Panc1 (cell line): ENCODE data around the gene CHST14. TPM values are rescaled to one million over a fixed set of nuclear protein-coding genes. Genes with fewer than 3 reads are reported as not detected.

ENCODE experiments used
- ATAC-seq: fragments of 200-7000 bp; cut with Tn5 transposase; 2 replicates; pipeline ENCODE4 v1.9.1; 2020; ENCODE audit warnings: mild to moderate bottlenecking, moderate library complexity
- BruUV-seq: library from RNA; stranded (reverse); fragments of 400-500 nt; replicated peaks from 2 replicates; lab custom pipeline; 2021; lab: Mats Ljungman, UMichigan
- CTCF ChIA-PET: fragments of 300-600 bp; sonication (Branson Sonifier 250); formaldehyde crosslinking; loops from one replicate; lab custom pipeline; 2022; ENCODE audit warnings: antibody characterized with exemption; lab: Charles Lee
- POLR2A ChIA-PET: fragments of 300-600 bp; sonication (Branson Sonifier 250); formaldehyde crosslinking; loops from one replicate; lab custom pipeline; 2022; ENCODE audit warnings: antibody characterized with exemption; lab: Charles Lee
- DNase-seq: peaks from one replicate; pipeline ENCODE4 v3.0.0-alpha.2; 2010; ENCODE audit warnings: low read depth, low spot score
- H3K27ac ChIP-seq: 2 replicates; pipeline ENCODE4 v1.5.1; 2011; ENCODE audit warnings: mild to moderate bottlenecking, low read length, inconsistent platforms
- H3K27me3 ChIP-seq: fragments of 200-500 bp; sonication (Bioruptor generic); 2 replicates; pipeline ENCODE4 v1.6.0; 2014; ENCODE audit warnings: low read length, inconsistent platforms; ENCODE audit not compliant: control insufficient read depth, insufficient read depth
- H3K36me3 ChIP-seq: fragments of 200-500 bp; sonication (Bioruptor generic); 2 replicates; pipeline ENCODE4 v1.5.1; 2014; ENCODE audit warnings: inconsistent platforms, mild to moderate bottlenecking, low read length, moderate library complexity; ENCODE audit not compliant: control insufficient read depth, insufficient read depth
- H3K4me1 ChIP-seq: 2 replicates; pipeline ENCODE4 v1.5.1; 2011; ENCODE audit warnings: inconsistent platforms, mild to moderate bottlenecking, low read length, moderate library complexity; ENCODE audit not compliant: control insufficient read depth, insufficient read depth
- H3K4me3 ChIP-seq, 2 experiments: 2 replicates each; pipeline ENCODE4 v1.5.1; 2011 to 2012; ENCODE audit warnings: low read depth in 2 of 2, low read length in 2 of 2, mild to moderate bottlenecking in 2 of 2, inconsistent platforms in 1 of 2, moderate library complexity in 1 of 2
- H3K9me3 ChIP-seq: fragments of 200-500 bp; sonication (Bioruptor generic); 2 replicates; pipeline ENCODE4 v1.5.1; 2014; ENCODE audit warnings: low read depth, mild to moderate bottlenecking, inconsistent platforms, low read length, moderate library complexity; ENCODE audit not compliant: control insufficient read depth, insufficient read depth
- CTCF ChIP-seq: fragments of 450-650 bp; IDR thresholded peaks from 2 replicates; pipeline ENCODE4 v1.5.1; 2017; ENCODE audit warnings: mild to moderate bottlenecking
- POLR2AphosphoS5 ChIP-seq: IDR thresholded peaks from 2 replicates; pipeline ENCODE4 v1.6.1; 2012; ENCODE audit warnings: mild to moderate bottlenecking, low read depth, low read length, moderate library complexity
- SIN3A ChIP-seq: IDR thresholded peaks from 2 replicates; pipeline ENCODE4 v1.6.1; 2012; ENCODE audit warnings: low read depth, mild to moderate bottlenecking, low read length, moderate library complexity, borderline replicate concordance; ENCODE audit not compliant: insufficient read depth
- TCF7L2 ChIP-seq: IDR thresholded peaks from 2 replicates; pipeline ENCODE4 v1.6.1; 2011; ENCODE audit warnings: mild to moderate bottlenecking, low read depth, low read length, inconsistent platforms
- in situ Hi-C: cut with HindIII; loops from 2 replicates; pipeline ENCODE4 v1.10.0; 2016; ENCODE audit warnings: low sequenced_read_pairs, low pct_unique_long_range_greater_than_20kb
- intact Hi-C: fragments of 100-400 bp; cut with micrococcal nuclease; formaldehyde crosslinking; loops from one replicate; pipeline ENCODE4 v1.10.0; 2022; ENCODE audit not compliant: unreplicated experiment
- total RNA-seq: library from RNA; stranded (reverse); gene quantifications from one replicate; pipeline ENCODE4 v1.2.1, GENCODE V29; 2021; ENCODE audit not compliant: unreplicated experiment
- TF ChIP-seq, protein P1 (sequence below), 2 experiments: IDR thresholded peaks; 2 replicates each; pipeline ENCODE4 v1.6.1; 2011 to 2012; ENCODE audit warnings: low read depth in 2 of 2, control low read depth in 1 of 2, low read length in 1 of 2, mild to moderate bottlenecking in 1 of 2, moderate library complexity in 1 of 2; ENCODE audit not compliant: insufficient read depth in 1 of 2

Gene CHST14
- total RNA-seq, 1 experiment from 2014 or later = 42.4 TPM

GRCh38 chr15:40454904-40455391 lies 15.8 kb upstream of the CHST14 start:
- Histone ChIP-seq H3K9me3 (no peaks in the 10 kb centered on the region), H3K4me3 (no peak overlapping the region), H3K4me1 (peaks cover 39% of the 10 kb centered on the region), H3K27me3 (no peaks in the 10 kb centered on the region), H3K27ac (peak overlapping the region; percentile 48; the same call in 1 of the 2 replicates), H3K36me3 (no peaks in the 10 kb centered on the region)
- BruUV-seq = no TSS peak
- DNase-seq (no peak), ATAC-seq (0 out of 2 replicates have a peak, but pooled peaks have one; percentile 24)
- TF ChIP-seq TCF7L2 (no peak), SIN3A (no peak), POLR2AphosphoS5 (no peak)
- TF ChIP-seq, protein P1, sequence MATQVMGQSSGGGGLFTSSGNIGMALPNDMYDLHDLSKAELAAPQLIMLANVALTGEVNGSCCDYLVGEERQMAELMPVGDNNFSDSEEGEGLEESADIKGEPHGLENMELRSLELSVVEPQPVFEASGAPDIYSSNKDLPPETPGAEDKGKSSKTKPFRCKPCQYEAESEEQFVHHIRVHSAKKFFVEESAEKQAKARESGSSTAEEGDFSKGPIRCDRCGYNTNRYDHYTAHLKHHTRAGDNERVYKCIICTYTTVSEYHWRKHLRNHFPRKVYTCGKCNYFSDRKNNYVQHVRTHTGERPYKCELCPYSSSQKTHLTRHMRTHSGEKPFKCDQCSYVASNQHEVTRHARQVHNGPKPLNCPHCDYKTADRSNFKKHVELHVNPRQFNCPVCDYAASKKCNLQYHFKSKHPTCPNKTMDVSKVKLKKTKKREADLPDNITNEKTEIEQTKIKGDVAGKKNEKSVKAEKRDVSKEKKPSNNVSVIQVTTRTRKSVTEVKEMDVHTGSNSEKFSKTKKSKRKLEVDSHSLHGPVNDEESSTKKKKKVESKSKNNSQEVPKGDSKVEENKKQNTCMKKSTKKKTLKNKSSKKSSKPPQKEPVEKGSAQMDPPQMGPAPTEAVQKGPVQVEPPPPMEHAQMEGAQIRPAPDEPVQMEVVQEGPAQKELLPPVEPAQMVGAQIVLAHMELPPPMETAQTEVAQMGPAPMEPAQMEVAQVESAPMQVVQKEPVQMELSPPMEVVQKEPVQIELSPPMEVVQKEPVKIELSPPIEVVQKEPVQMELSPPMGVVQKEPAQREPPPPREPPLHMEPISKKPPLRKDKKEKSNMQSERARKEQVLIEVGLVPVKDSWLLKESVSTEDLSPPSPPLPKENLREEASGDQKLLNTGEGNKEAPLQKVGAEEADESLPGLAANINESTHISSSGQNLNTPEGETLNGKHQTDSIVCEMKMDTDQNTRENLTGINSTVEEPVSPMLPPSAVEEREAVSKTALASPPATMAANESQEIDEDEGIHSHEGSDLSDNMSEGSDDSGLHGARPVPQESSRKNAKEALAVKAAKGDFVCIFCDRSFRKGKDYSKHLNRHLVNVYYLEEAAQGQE (IDR thresholded peaks at IDR 0.05; ENCODE audit: insufficient read depth in 1 of 2, low read depth in 2 of 2, low read length in 1 of 2) = no peak
- in situ Hi-C loops (no loop called here), intact Hi-C loops (no loop called here)
- POLR2A ChIA-PET = interaction anchor here (0.6 kb wide), 1 partner anchor 1232 kb away, joined by 3 read pairs; no protein-coding TSS in a partner anchor
- CTCF ChIA-PET = interaction anchor here (0.6 kb wide), 1 partner anchor 115 kb away, joined by 3 read pairs; no protein-coding TSS in a partner anchor

GRCh38 chr15:40456299-40456712 lies 14.5 kb upstream of the CHST14 start:
- TF ChIP-seq POLR2AphosphoS5 (no peak), SIN3A (no peak), CTCF (no peak), TCF7L2 (no peak)
- TF ChIP-seq, protein P1 (IDR thresholded peaks at IDR 0.05; ENCODE audit: insufficient read depth in 1 of 2, low read depth in 2 of 2, low read length in 1 of 2) = no peak
- intact Hi-C loops = no loop called here
- Histone ChIP-seq H3K4me1 (peaks cover 31% of the 10 kb centered on the region), H3K9me3 (no peaks in the 10 kb centered on the region), H3K27ac (no peak overlapping the region), H3K27me3 (no peaks in the 10 kb centered on the region), H3K36me3 (no peaks in the 10 kb centered on the region), H3K4me3 (no peak overlapping the region)
- ATAC-seq = no peak
- CTCF ChIA-PET = interaction anchor here (1.3 kb wide), 1 partner anchor 16 kb away, joined by 3 read pairs; the partner anchor contains the start of gene BAHD1
- BruUV-seq = no TSS peak
- DNase-seq = no peak
- in situ Hi-C loops = no loop called here
- POLR2A ChIA-PET = no interaction called here
